Suprapubic skin (tissue), 4 donors: ENCODE results near the gene DOC2A. TPM values are rescaled to one million over a fixed set of nuclear protein-coding genes. Genes with fewer than 3 reads are reported as not detected.

Experiments used
- DNase-seq, 2 donors: peaks; one replicate each; pipeline ENCODE4 v3.0.0-alpha.2; 2019; ENCODE audit warnings: low spot score in 2 of 2
- H3K27ac ChIP-seq: fragments of 200-600 bp; sonication (generic); one replicate; pipeline ENCODE4 v1.5.1; 2019
- H3K27me3 ChIP-seq: fragments of 200-600 bp; sonication (generic); one replicate; pipeline ENCODE4 v1.5.1; 2019
- H3K36me3 ChIP-seq: fragments of 200-600 bp; sonication (generic); one replicate; pipeline ENCODE4 v1.5.1; 2019
- H3K4me1 ChIP-seq: fragments of 200-600 bp; sonication (generic); one replicate; pipeline ENCODE4 v1.5.1; 2019
- H3K4me3 ChIP-seq: fragments of 200-600 bp; sonication (generic); one replicate; pipeline ENCODE4 v1.5.1; 2019; ENCODE audit warnings: mild to moderate bottlenecking
- H3K9me3 ChIP-seq: fragments of 200-600 bp; sonication (generic); one replicate; pipeline ENCODE4 v1.5.1; 2019
- CTCF ChIP-seq, 2 donors: fragments of 200-600 bp in 1 of 2; fragments of 450-650 bp in 1 of 2; sonication (generic) in 1 of 2; IDR thresholded peaks; one replicate each; pipeline ENCODE4 v1.5.1; 2016 to 2019; ENCODE audit warnings: antibody characterized with exemption in 2 of 2, mild to moderate bottlenecking in 1 of 2, moderate library complexity in 1 of 2
- EP300 ChIP-seq: sonication (generic); formaldehyde crosslinking; IDR thresholded peaks from one replicate; pipeline ENCODE4 v1.6.1; 2017; ENCODE audit warnings: antibody characterized with exemption
- POLR2A ChIP-seq, 2 donors: fragments of 450-650 bp; IDR thresholded peaks; one replicate each; pipeline ENCODE4 v1.6.1; 2017; ENCODE audit warnings: antibody characterized with exemption in 2 of 2, mild to moderate bottlenecking in 2 of 2, moderate library complexity in 2 of 2
- POLR2AphosphoS5 ChIP-seq, 3 donors: sonication (generic); formaldehyde crosslinking; IDR thresholded peaks; one replicate each; pipeline ENCODE4 v1.6.1; 2017; ENCODE audit warnings: antibody characterized with exemption in 3 of 3
- WGBS: methylation state at CpG from one replicate; pipeline ENCODE4 v1.1.5; 2018; 5-methylcytosine and 5-hydroxymethylcytosine counted together
- total RNA-seq, 4 donors: library from RNA; depleted of rRNA; stranded (reverse); fragments of >200 nt; gene quantifications; one replicate each; pipeline ENCODE4 v1.1.0, GENCODE V29; 2016

DOC2A gene
- total RNA-seq, 4 donors from 2014 or later, result 0.42 TPM; not detected in 3

- DNase-seq, result no peak
- peaks cover 3% of the 10 kb centered on the region for H3K4me1 ChIP-seq
- no peak overlapping the region for H3K27ac ChIP-seq
- 81% methylated on average over 5 of the region's 5 CpGs for WGBS
- H3K4me3 ChIP-seq, result no peak overlapping the region
- TF ChIP-seq POLR2AphosphoS5 (IDR thresholded peaks at IDR 0.05) (no peak), POLR2A (IDR thresholded peaks at IDR 0.05) (no peak), CTCF (IDR thresholded peaks at IDR 0.05) (no peak), EP300 (no peak)
- H3K36me3 ChIP-seq, result no peaks in the 10 kb centered on the region
- peaks cover 3% of the 10 kb centered on the region for H3K27me3 ChIP-seq
- H3K9me3 ChIP-seq, result no peaks in the 10 kb centered on the region
Observed at GRCh38 chr16:30040221-30040620, 29.4 kb upstream of the DOC2A start.

GRCh38 chr16:30033270-30033669 lies 22.4 kb upstream of the DOC2A start:
- Histone ChIP-seq H3K27me3 (peaks cover 68% of the 10 kb centered on the region), H3K36me3 (no peaks in the 10 kb centered on the region), H3K9me3 (no peaks in the 10 kb centered on the region), H3K4me3 (no peak overlapping the region), H3K27ac (no peak overlapping the region), H3K4me1 (peaks cover 8% of the 10 kb centered on the region)
- TF ChIP-seq POLR2AphosphoS5 (IDR thresholded peaks at IDR 0.05), result no peak
- no peak for TF ChIP-seq POLR2A (IDR thresholded peaks at IDR 0.05)
- no peak for TF ChIP-seq EP300
- TF ChIP-seq CTCF (IDR thresholded peaks at IDR 0.05), result no peak
- WGBS, result 77% methylated on average over 7 of the region's 7 CpGs
- DNase-seq, result no peak

- no peak overlapping the region for H3K4me3 ChIP-seq
- no peaks in the 10 kb centered on the region for H3K36me3 ChIP-seq
- H3K27me3 ChIP-seq, result peaks cover 76% of the 10 kb centered on the region
- DNase-seq, result no peak
- no peaks in the 10 kb centered on the region for H3K9me3 ChIP-seq
- TF ChIP-seq CTCF (IDR thresholded peaks at IDR 0.05) (peak; percentile 22 to 62), POLR2A (IDR thresholded peaks at IDR 0.05) (no peak)
- WGBS, result 28% methylated on average over 12 of the region's 12 CpGs
- peaks cover 8% of the 10 kb centered on the region for H3K4me1 ChIP-seq
- H3K27ac ChIP-seq, result no peak overlapping the region
Observed at GRCh38 chr16:30032083-30032819, 21.4 kb upstream of the DOC2A start.

- H3K27ac ChIP-seq, result no peak overlapping the region
- TF ChIP-seq EP300 (no peak), CTCF (IDR thresholded peaks at IDR 0.05) (no peak), POLR2AphosphoS5 (IDR thresholded peaks at IDR 0.05) (no peak)
- H3K9me3 ChIP-seq, result no peaks in the 10 kb centered on the region
- peaks cover 8% of the 10 kb centered on the region for H3K4me1 ChIP-seq
- H3K36me3 ChIP-seq, result no peaks in the 10 kb centered on the region
- peaks cover 82% of the 10 kb centered on the region for H3K27me3 ChIP-seq
- WGBS, result 19% methylated on average over 5 of the region's 11 CpGs
- no peak overlapping the region for H3K4me3 ChIP-seq
- DNase-seq, result no peak
Observed at GRCh38 chr16:30031477-30031918, 20.7 kb upstream of the DOC2A start.

- H3K4me1 ChIP-seq, result peaks cover 8% of the 10 kb centered on the region
- TF ChIP-seq CTCF (IDR thresholded peaks at IDR 0.05) (no peak), POLR2A (IDR thresholded peaks at IDR 0.05) (no peak), EP300 (no peak), POLR2AphosphoS5 (IDR thresholded peaks at IDR 0.05) (no peak)
- no peak within 1 kb of the TSS for H3K27ac ChIP-seq
- peaks cover 88% of the 10 kb centered on the region for H3K27me3 ChIP-seq
- no peak within 1 kb of the TSS for H3K4me3 ChIP-seq
- H3K9me3 ChIP-seq, result no peaks in the 10 kb centered on the region
- WGBS, result 4% methylated on average over 24 of the region's 27 CpGs
- no peaks in the 10 kb centered on the region for H3K36me3 ChIP-seq
- no peak for DNase-seq
Observed at GRCh38 chr16:30030841-30031413, 20.1 kb upstream of the DOC2A start, which contains the start of gene TLCD3B. TSS of gene TLCD3B (minus strand) at chr16:30031271. CDS start at chr16:30030527, 744 bp downstream.
